CD4-positive, alpha-beta T cell treated with Interferon gamma for 1 hour (primary cell): ENCODE measurements around the gene GCSAM.

Source experiments
- DNase-seq: peaks from one replicate; pipeline ENCODE4 v3.0.0-alpha.2; 2020

GCSAM gene, protein sequence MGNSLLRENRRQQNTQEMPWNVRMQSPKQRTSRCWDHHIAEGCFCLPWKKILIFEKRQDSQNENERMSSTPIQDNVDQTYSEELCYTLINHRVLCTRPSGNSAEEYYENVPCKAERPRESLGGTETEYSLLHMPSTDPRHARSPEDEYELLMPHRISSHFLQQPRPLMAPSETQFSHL

DNA sequence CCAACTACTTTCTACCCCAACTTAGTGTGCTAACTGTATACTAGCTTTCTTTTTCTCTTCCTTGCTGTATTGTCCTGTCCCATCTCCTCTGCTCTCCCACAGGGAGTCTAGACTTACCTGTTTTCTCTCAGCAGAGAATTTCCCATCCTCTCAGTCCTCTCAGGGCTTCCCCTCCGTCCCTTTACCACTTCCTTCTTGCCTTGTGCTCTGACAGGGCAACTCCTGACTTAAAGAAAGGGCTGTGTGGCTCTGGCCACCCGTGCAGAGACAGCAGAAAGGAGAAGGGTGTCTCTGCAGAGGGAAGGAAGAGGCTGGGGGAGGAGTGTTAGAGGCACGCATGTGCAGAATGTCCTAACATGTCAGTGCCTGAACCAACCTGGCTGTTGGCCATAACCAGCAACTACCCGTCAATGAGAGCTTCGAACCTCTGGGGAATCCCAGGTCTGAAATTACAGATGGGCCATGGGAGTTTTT lies at the start of gene GCSAM:
Gene GCSAM (minus strand): TSS at position 274 of the 474 bp plus-strand sequence. CDS start 128 bp downstream, at position 146.
- DNase-seq, result peak; percentile 85

DNA sequence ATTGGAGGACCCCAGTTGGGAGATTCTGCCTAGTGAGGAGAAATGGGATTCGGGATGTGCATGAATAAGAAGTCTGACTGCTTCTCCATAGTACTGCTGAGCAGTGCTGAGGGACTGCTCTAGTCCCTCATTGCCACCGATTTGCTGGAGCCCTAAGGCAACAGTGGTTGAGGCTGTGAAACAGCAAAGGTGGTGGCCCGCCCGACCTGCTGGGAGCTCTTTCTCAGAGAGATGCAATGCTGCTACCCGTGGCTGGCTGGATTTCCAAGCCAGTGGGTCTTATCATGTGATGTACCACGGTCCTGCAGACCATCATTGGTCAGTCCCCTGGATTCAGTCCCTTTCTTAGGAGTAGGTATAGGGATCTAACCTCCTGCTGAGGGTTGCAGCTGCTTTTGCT lies 42.6 kb upstream of the GCSAM start:
- DNase-seq, result no peak

DNA sequence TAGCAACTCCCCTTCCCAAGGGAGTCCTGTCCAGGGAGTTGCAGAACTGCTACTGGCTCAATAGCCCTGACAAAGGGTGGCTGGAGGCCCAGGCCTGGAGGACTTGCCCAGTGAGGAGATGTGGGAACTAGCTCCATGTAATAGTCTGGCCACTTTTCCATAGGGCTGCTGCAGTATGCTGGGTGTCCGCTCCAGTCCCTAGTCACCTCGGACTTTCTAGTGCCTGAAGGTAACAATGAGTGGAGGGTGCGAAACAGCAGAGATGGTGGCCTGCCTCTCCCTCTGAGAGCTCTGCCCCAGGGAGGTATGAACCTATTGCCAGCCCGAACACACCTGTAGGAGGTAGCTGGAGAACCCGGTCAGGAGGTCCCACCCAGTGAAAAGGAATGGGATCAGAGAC lies 42.0 kb upstream of the GCSAM start:
- DNase-seq, result no peak

DNA sequence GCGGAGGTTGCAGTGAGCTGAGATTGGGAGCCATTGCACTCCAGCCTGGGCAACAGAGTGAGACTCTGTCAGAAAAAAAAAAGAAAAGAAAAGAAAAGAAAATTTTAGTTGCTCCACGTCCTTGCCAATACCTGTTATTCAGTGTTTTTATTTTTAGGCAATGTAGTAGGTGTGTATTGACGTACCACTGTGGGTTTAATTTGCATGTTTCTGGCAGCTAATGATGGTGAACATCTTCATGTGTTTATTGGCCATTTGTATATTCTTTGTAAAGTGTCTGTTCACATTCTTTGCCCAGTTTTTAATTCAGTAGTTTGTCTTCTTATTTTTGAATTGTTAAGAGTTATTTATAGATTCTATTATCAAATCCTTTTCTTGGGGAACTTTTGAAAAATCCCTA lies 38.1 kb upstream of the GCSAM start:
- DNase-seq, result no peak

DNA sequence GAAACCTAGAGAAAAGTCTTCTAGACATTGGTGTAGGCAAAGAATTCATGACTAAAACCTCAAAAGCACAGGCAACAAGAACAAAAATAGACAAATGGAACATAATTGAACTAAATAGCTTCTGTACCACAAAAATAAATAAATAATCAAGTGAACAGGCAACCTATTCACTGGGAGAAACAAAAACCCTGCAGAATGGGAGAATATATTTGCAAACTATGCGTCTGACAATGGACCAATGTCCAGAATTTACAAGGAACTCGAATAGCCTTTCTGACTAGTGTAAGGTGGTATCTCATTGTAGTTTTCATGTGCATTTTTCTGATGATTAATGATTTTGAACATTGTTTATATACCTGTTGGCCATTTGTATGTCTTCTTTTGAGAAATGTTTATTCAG lies 37.0 kb upstream of the GCSAM start:
- DNase-seq, result no peak

DNA sequence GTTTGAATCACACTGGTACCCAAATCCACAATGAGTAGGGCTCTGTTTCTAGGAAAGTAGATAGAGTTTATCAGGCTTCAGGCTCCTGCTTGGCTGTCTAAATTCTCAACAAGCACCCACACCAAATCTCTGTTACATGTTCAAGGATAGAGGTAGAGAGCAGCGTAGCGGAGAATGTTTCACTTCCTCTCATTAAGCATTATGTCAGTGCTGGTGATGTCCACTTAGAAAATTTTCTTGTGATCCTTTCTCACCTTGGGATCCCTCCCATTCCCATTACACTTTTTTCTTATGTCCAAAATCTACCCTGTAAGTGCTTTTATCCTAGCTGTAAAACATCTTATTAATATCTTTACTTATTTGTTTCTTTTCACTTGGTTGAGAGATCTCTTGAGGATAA lies 34.7 kb upstream of the GCSAM start:
- no peak for DNase-seq

DNA sequence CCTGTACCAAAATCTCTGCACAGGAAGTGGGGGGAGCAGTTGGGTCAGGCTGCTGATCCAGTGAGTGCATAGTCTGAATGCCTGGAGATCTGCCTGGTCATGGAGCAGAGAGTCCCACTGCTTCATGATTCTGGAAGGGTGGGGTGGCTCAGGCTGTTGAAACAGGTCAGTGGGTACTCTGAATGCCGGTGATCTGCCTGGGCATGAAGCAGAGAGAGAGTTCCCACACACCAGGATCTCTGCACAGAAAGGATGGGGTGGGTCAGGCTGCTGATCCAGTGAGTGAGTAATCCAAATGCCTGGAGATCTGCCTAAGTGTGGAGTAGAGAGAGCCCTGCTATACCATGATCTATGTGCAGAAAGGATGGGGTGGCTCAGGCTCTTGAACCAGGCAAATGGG lies 16.1 kb upstream of the GCSAM start:
- no peak for DNase-seq

DNA sequence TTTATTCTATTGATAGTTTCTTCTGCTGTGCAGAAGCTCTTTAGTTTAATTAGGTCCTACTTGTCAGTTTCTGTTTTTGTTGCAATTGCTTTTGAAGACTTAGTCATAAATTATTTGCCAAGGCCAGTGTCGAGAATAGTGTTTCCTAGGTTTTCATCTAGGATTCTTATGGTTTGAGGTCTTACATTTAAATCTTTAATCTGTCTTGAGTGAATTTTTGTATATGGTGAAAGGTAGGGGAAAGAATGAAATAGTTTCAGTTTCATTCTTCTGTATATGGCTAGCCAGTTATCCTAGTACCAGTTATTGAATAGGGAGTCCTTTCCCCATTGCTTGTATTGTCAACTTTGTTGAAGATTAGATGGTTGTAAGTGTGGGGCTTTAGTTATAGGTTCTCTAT lies 10.6 kb upstream of the GCSAM start:
- DNase-seq, result no peak

DNA sequence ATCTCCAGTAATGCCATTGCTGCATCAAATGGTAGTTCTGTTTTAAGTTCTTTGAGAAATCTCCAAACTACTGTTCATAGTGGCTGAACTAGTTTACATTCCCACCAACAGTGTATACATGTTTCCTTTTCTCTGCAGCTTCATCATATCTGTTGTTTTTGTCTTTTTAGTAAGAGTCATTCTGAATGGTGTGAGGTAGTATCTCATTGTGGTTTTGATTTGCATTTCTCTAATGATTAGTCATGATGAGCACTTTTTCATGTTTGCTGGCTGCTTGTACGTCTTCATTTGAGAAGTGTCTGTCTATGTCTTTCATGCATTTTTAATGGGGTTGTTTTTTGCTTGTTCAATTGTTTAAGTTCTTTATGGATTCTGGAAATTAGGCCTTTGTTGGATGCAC lies 10.2 kb upstream of the GCSAM start:
- no peak for DNase-seq

DNA sequence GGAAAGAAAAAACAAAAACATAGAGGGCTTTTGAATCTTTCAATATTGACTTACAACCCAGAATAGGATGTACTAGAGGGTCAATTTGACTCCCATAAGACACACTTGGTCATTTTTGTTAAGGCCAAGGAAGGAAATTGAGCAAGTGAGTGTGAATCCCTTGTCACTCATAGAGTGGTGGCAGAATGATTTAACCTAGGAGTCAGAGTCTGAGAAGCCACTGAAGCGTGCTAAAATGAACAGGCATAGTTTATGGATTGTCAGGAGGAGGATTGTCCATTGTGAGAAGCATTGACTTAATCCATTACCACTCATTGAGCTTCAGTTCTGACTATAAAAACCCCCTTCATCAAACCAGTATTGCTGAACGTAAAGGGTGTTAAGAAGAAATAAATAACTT lies 8.2 kb upstream of the GCSAM start:
- no peak for DNase-seq

DNA sequence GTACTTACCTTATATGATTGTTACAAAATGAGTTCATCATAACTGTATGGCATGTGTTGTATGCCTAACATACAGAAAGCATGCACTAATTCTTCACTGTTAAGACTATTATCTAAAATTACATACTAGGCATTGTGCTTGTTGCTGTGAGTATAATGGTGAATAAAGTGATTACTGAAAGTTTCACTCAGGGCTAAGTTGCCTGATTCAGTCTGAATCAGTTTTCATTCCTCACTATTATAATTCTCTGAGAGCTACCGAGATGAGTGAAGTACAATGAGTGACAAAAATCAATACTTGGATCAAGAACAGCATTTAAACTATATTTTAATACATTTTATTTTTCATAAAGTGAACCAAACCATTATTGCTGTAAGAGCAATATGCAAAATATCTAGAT lies 7.5 kb upstream of the GCSAM start:
- no peak for DNase-seq

DNA sequence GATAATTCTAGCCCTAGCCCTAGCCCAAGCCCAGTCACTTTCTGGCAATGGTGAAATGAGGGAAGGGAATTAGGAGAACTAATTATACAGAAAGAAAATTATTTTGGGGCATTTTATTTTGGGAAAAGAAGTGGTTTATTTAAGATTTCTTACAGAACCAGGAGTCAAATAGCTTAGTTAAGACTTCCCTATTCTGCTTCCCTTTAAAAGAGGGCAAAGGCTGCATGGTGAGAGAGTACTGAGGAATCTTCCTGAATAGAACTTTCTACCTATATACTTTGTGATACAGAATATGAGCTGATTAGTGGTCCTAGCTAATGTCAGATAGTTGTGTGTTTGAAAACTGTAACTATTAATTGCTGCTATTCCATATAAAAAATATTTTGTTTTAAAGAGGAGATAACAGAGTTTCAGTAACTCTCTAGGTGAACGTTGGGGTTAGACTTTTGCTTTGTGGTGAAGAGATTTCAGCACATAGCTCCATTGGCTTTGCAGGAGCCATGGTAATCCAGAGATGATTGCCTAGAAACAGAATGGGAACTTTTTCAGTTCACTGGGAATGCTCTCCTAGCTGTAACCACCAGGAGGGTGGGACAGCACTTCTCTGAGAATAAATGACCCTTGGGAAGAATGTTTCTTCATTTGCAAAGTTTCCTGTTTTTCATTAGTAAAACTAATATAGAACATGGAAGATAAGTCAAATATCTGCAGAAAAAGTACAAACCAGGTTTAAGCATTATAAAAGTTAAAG lies 5.3 kb upstream of the GCSAM start:
- no peak for DNase-seq

DNA sequence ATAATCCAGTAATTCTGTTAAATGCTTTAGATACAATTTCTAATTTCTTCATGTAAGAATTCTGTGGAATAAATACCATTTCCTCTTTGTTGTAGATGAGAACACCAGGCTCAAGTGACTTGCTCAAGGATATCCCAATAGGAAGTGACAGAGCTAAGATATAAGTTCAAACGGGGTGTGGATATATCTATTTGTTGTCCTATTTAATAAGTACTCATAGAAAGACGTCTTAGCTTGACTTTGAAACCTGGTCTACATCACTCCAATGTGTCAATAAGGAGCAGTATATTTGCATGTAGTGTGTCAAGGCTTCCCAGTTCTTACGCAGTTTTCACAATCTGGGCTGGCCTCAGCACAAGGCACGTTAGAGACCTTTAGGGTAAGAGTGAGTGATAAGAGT lies 4.7 kb upstream of the GCSAM start:
- DNase-seq, result no peak

DNA sequence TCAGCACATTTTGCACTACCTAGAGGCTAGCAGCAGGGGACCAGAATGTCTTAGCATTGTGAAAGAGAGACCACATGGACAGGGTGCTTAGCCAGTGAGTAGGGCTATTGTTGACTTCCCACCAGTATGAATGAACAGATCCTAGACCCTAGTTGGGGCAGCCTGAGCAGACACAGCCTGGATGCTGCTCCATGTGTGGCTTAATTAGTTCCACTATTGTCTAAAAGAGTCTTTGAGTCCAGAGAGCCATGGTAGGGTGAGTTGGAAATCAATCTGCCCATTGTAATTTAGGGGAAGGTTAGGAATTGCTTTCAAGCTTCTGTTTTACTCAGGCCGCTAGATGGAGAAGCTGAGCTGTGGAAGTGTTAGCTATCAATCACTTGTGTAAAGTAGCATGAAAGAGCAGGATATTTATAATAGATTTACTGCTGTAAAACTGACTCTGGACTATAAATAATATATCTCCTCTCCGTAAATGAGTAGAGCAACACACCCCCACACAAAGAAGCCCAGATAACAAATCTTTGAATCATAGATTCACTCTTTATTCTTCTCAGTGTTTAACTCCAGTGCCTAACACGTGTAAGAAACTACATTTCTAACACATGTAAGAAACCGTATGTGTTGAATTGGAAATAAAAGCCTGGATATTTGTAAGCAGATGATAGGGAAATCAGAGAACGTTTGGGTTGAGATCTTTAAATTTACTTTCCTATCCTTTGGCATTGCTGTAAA lies 4.1 kb upstream of the GCSAM start:
- DNase-seq, result no peak

DNA sequence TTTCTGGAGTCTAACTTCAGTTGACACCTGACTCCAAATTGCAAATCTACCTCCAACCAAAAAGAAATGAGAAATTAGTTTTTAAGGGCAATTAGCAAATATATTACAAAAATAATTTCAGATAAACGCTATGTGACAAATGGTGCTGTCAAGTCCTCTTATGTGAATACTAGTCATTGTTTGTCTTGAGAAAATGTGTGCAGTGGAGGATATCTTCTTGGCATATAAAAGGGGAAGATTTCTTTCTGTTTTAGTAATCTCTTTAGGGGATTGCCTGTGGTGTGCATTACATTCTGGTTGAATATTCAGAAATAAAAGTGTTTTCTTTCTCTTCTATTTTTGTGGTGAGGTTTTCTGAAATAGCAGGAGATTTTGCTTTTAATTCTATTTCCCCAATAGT lies 3.0 kb upstream of the GCSAM start:
- no peak for DNase-seq

DNA sequence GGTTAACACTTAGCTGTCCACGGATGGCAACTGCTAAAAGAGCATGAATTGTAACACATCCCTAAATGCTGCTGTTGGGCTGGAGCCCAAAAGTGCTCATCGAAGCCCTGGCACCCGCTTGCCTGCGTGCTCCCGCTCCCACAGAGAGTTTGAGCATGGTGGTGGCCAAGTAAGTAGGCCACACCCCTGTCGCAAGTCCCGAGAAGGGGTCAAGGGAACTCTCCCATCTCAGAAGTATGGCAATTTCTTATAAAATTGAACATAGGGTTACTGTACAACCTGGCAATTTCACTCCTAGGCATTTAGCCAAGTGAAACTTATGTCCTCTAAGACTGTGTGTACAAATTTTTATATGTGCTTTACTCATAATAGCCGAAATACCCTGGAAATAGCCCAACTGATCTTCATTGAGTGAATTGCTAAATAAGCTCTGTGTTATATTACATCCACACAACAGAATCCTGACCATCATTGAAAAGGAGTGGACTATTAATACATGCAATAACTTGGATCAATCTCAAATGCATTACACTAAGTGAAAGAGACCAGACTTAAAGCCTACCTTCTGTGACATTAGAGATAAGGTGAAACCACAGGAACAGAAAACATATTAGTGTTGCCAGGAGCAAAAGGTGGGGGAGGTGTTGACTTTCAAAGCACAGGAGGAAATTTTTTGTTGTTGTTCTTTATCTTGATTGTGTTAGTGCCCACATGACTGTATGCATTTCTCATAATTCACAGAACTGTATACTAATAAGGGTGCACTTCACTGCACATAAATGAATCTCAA lies 1.5 kb upstream of the GCSAM start:
- DNase-seq, result no peak

DNA sequence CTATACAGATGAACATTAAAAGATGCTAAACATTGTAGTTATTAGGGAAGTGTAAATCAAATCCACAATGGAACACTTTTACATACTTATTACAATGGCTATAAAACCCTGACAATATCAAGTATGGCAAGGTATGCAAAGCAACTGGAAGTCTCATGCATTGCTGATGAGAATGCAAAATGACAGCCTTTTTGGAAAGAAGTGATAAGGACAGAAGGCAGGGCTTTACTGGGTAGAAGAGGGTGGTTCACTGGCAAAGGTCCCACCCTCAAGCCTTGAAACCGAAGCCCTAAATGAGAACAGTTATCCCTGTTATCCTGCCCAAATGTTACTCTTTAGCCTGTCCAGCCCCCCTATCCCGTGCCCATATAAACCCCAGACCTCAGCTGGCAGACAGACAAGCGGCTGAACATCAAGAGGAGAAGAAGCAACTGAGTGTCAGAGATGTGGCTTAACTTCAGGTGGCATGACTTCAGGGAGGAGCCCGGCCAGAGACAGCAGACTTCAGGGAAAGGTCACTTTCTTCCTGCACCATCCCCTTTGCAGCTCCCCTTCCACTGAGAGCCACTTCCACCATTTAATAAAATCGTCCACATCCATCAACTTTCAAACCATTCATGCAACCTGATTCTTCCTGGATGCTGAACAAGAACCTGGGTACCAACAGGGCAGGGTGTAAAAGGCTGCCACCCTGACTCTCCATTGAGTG lies 732 bp upstream of the GCSAM start:
- no peak for DNase-seq

DNA sequence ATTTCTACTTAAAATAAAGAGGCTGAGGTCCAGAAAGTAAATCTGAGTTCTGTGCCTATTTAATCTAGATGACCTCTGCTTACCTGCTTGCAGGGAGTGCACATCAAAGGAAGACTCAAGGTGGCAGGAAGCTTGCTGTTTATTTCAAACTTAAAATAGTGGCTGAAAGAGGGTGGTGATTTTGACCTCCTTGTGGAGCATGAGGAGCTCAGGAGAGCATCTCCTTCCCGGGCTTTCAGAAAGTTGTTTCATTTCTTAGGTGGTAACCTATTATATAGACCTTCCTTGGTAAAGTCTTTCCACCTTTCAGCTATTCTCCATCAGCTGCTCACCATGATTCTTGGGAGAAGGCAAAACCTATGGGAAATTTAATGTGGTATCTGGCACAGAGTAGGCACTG lies 494 bp downstream of the GCSAM start:
- no peak for DNase-seq

DNA sequence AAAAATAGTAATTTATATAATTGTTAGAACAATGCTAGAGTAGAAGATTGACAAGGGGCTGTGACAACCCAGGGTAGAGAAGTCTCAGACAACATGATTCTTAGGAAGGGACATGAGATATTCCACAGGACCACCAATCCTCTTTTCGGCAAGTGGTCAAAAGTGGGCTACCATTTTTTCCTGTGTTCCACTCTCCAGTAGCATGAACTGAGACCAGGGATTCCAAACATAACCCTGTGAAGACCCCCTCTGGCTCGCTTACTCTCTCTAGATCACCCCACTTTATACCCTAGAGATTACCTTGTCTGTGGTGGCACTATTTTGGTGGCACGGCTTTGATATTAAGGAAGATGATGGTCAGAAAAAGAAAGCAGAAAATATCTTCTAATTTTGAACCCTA lies 960 bp downstream of the GCSAM start:
- no peak for DNase-seq

DNA sequence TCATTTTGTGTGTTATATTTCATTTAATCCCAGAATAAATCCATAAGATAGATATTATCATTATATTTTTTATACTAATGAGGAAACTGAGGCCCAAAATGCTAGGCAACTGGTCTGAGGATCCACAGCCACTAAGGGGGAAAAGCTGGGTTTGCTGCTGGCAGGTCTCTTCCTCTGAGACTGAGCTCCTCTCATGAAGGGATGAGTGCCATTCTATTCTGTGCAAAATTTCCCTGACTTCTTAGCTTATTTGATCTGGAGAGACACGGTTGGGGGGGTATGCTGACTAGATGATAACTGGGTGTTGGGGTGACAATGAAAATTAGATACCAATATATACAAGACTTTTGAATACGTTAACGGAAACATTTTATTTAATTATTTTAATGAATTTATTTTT lies 1.9 kb downstream of the GCSAM start:
- no peak for DNase-seq

DNA sequence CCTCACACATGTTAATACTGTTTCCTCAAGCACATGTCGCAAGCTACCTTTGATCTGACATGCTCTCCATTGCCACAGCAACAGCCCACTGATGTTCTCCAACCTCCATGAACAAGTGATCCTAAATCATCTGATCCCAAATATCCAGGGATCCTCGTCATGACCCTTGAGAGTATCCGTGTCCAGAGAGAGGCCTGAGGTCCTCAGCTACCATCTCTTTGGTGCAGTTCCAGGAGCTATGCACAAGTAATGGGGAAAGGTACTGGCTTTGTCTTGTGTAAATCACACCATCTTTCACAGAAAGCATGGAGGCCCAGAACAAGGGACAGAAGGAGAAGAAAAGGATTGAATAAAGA lies 2.4 kb downstream of the GCSAM start:
- DNase-seq, result no peak

DNA sequence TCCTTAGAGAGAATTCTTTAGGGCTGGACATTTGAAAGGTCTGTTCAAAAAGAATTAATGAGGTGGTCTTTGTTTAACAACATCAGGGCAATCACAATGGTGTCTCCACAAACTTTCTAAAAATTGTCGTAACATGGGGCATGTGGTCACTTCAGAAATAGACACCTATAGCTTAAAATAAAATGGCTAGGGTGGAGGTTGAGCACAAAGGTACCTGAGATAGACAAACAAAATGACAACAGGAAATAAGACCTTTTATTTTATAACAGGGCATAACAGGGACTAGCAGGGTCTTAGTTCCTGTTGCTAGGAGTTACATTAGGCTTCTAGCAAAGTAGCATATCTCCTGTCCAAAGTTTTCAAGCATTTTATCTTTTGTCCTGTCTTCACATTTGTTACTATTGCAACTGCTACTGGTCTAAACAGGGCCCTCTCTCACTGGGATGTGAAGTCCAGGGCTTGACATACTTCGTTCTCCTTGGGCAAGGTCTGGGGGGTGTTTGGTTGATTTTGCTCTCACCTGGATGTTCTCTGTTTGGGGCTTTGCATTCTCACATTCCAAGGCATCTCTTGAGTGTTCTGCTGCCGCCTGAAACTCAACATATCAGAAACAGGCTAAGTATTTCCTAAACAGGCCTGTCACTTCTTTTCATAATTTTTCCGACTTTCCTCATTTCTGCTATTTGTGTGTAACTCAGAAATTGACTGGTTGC lies 3.0 kb downstream of the GCSAM start:
- no peak for DNase-seq
